Nephron (organoid): ENCODE results near the gene SPRED1.

Experiments used
- H3K27ac Mint-ChIP-seq, 3 experiments: 2 replicates each; pipeline ENCODE4 v1.8.0; 2020; ENCODE audit warnings: mixed read lengths in 3 of 3, mild to moderate bottlenecking in 2 of 3, moderate library complexity in 1 of 3
- H3K27me3 Mint-ChIP-seq: 2 replicates; pipeline ENCODE4 v1.8.0; 2021; ENCODE audit warnings: low read depth, mild to moderate bottlenecking, moderate library complexity, mixed read lengths
- H3K36me3 Mint-ChIP-seq: 2 replicates; pipeline ENCODE4 v1.8.0; 2020; ENCODE audit warnings: low read depth, mixed read lengths
- H3K4me1 Mint-ChIP-seq: 2 replicates; pipeline ENCODE4 v1.8.0; 2020; ENCODE audit warnings: mixed read lengths
- H3K4me3 Mint-ChIP-seq, 3 experiments: 2 replicates each; pipeline ENCODE4 v1.8.0; 2020; ENCODE audit warnings: mild to moderate bottlenecking in 3 of 3, mixed read lengths in 3 of 3, moderate library complexity in 2 of 3
- H3K9me3 Mint-ChIP-seq: 2 replicates; pipeline ENCODE4 v1.8.0; 2020; ENCODE audit warnings: mixed read lengths
- CTCF ChIP-seq, 3 experiments: fragments of 200-600 bp; sonication (generic); IDR thresholded peaks; one replicate each; pipeline ENCODE4 v1.5.0; 2021; ENCODE audit warnings: antibody characterized with exemption in 3 of 3; ENCODE audit not compliant: unreplicated experiment in 3 of 3

Gene SPRED1

GRCh38 chr15:38307861-38308641, 55.4 kb downstream of the SPRED1 start:
- H3K4me1 Mint-ChIP-seq: no peaks in the 10 kb centered on the region
- H3K36me3 Mint-ChIP-seq: peaks cover 72% of the 10 kb centered on the region
- no peak overlapping the region for H3K4me3 Mint-ChIP-seq
- no peak for TF ChIP-seq CTCF (IDR thresholded peaks at IDR 0.05; ENCODE audit: unreplicated experiment in 3 of 3)
- no peaks in the 10 kb centered on the region for H3K9me3 Mint-ChIP-seq
- H3K27ac Mint-ChIP-seq: no peak overlapping the region
- H3K27me3 Mint-ChIP-seq: no peaks in the 10 kb centered on the region

DNA sequence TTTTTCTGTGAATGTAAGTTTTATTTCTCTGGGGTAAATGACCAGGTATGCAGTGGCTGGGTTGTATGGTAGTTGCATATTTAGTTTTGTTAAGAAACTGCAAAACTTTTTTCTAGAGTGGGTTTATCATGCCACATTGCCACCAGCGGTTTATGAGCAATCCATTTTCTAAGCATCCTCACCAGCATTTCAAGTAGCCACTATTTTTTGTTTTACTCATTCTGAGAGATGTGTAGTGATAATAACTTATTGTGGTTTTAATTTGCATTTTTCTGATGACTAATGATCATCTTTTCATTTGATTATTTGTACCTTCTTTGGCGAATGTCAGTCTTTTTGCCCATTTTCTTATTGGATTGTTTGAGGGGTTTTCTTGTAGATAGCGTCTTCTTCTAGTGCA, 56.2 kb downstream of the SPRED1 start:
- Mint-ChIP-seq H3K36me3 (peaks cover 70% of the 10 kb centered on the region), H3K9me3 (no peaks in the 10 kb centered on the region)
- no peak for TF ChIP-seq CTCF (IDR thresholded peaks at IDR 0.05; ENCODE audit: unreplicated experiment in 3 of 3)

GRCh38 chr15:38312190-38312589, 59.6 kb downstream of the SPRED1 start:
- Mint-ChIP-seq H3K9me3 (no peaks in the 10 kb centered on the region), H3K27me3 (no peaks in the 10 kb centered on the region), H3K4me1 (peaks cover 11% of the 10 kb centered on the region), H3K4me3 (no peak overlapping the region), H3K36me3 (peaks cover 54% of the 10 kb centered on the region), H3K27ac (no peak overlapping the region)
- TF ChIP-seq CTCF (IDR thresholded peaks at IDR 0.05; ENCODE audit: unreplicated experiment in 3 of 3): no peak

More for the DNA sequence above, 56.2 kb downstream of the SPRED1 start:
- Mint-ChIP-seq H3K4me1 (no peaks in the 10 kb centered on the region), H3K27me3 (no peaks in the 10 kb centered on the region), H3K4me3 (no peak overlapping the region), H3K27ac (no peak overlapping the region)

GRCh38 chr15:38316311-38316710, 63.7 kb downstream of the SPRED1 start:
- no peak overlapping the region for H3K4me3 Mint-ChIP-seq
- no peak for TF ChIP-seq CTCF (IDR thresholded peaks at IDR 0.05; ENCODE audit: unreplicated experiment in 3 of 3)
- peaks cover 18% of the 10 kb centered on the region for H3K36me3 Mint-ChIP-seq
- H3K27ac Mint-ChIP-seq: no peak overlapping the region
- no peaks in the 10 kb centered on the region for H3K27me3 Mint-ChIP-seq
- peaks cover 11% of the 10 kb centered on the region for H3K4me1 Mint-ChIP-seq
- H3K9me3 Mint-ChIP-seq: no peaks in the 10 kb centered on the region

GRCh38 chr15:38320181-38320580, 67.5 kb downstream of the SPRED1 start:
- H3K9me3 Mint-ChIP-seq: no peaks in the 10 kb centered on the region
- H3K4me3 Mint-ChIP-seq: no peak overlapping the region
- H3K4me1 Mint-ChIP-seq: peaks cover 11% of the 10 kb centered on the region
- no peak for TF ChIP-seq CTCF (IDR thresholded peaks at IDR 0.05; ENCODE audit: unreplicated experiment in 3 of 3)
- no peaks in the 10 kb centered on the region for H3K27me3 Mint-ChIP-seq
- H3K36me3 Mint-ChIP-seq: peaks cover 19% of the 10 kb centered on the region
- H3K27ac Mint-ChIP-seq: no peak overlapping the region

DNA sequence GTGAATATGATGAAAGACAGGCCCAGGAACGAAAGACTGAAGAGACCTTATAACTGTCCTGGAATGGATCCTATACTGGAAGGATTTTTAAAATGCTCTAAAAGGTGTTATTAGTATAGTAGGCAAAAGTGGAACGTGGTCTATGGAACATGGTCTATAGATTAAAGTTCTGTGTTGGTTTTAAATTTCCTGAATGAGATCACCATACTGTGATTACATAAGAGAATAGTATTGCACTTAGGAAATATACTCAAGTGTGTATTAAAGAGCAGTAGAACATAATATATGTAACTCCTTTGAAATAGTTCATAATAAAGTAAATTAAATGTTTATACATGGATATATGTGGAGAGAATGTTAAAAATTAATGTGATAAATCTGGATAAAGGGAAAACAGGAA, 68.2 kb downstream of the SPRED1 start:
- no peak for TF ChIP-seq CTCF (IDR thresholded peaks at IDR 0.05; ENCODE audit: unreplicated experiment in 3 of 3)
- Mint-ChIP-seq H3K4me3 (no peak overlapping the region), H3K4me1 (peaks cover 6% of the 10 kb centered on the region), H3K36me3 (peaks cover 26% of the 10 kb centered on the region), H3K9me3 (no peaks in the 10 kb centered on the region), H3K27me3 (no peaks in the 10 kb centered on the region), H3K27ac (no peak overlapping the region)
